H1 (cell line): Measurements from ENCODE around the gene MYL9. TPM values are rescaled to one million over a fixed set of nuclear protein-coding genes. Genes with fewer than 3 reads are reported as not detected.

Experiments used
- ATF2 ChIP-seq: IDR thresholded peaks from 2 replicates; pipeline ENCODE4 v1.6.1; 2012; ENCODE audit warnings: low read length, inconsistent platforms
- CHD2 ChIP-seq: IDR thresholded peaks from 2 replicates; pipeline ENCODE4 v1.6.1; 2012; ENCODE audit warnings: low read length, improper control_type of control experiment
- EP300 ChIP-seq, 2 experiments: IDR thresholded peaks; 1 replicate in 1 of 2; 2 replicates in 1 of 2; pipeline ENCODE4 v1.6.1; 2011 to 2012; ENCODE audit warnings: low read depth in 2 of 2, low read length in 2 of 2, mild to moderate bottlenecking in 2 of 2, borderline replicate concordance in 1 of 2, inconsistent platforms in 1 of 2, moderate library complexity in 1 of 2
- RXRA ChIP-seq: IDR thresholded peaks from 2 replicates; pipeline ENCODE4 v1.6.1; 2011; ENCODE audit warnings: low read depth, mild to moderate bottlenecking, low read length, moderate library complexity; ENCODE audit not compliant: insufficient read depth
- SP1 ChIP-seq: IDR thresholded peaks from 2 replicates; pipeline ENCODE4 v1.6.1; 2011; ENCODE audit warnings: low read depth, low read length
- SRF ChIP-seq: IDR thresholded peaks from 2 replicates; pipeline ENCODE4 v1.6.1; 2011; ENCODE audit warnings: mild to moderate bottlenecking, low read depth, low read length, moderate library complexity
- YY1 ChIP-seq: IDR thresholded peaks from 2 replicates; pipeline ENCODE4 v1.6.1; 2011; ENCODE audit warnings: low read depth, mild to moderate bottlenecking, low read length
- polyA plus RNA-seq, 7 experiments: library from polyadenylated mRNA; depleted of rRNA in 3 of 7; stranded (reverse) in 5 of 7; unstranded in 2 of 7; fragments of >200 nt in 5 of 7; fragments of 200-250 nt in 2 of 7; gene quantifications; 1 replicate in 5 of 7; 2 replicates in 1 of 7; 4 replicates in 1 of 7; pipeline versions ENCODE4 v1.2.1 to v1.2.3, GENCODE V29; 2011 to 2013; ENCODE audit warnings: missing spikeins in 2 of 7, mixed read lengths in 2 of 7
- total RNA-seq: library from RNA; stranded (reverse); fragmentation: NEBNext Ultra II Directional; extraction: Animal tissue kit (Norgen Biotek cat#: 25700); gene quantifications from 2 replicates; pipeline ENCODE4 v1.2.1, GENCODE V29; 2021

The MYL9 gene
- total and polyA plus RNA-seq, 2 of the 8 experiments (the other 6 are each of a cell fraction or from before 2014, with no cell fraction given): 26.8 to 193 TPM

- TF ChIP-seq ATF2: no peak
- no peak for TF ChIP-seq EP300 (IDR thresholded peaks at IDR 0.05; ENCODE audit: borderline replicate concordance in 1 of 2, low read depth in 2 of 2, low read length in 2 of 2)
- TF ChIP-seq RXRA: no peak
- TF ChIP-seq YY1: no peak
- no peak for TF ChIP-seq CHD2
- no peak for TF ChIP-seq SRF
- TF ChIP-seq SP1: no peak
- TF ChIP-seq, all 59 proteins: peak for 0
Observed at GRCh38 chr20:36519012-36519719, 22.2 kb upstream of the MYL9 start (continued).
